Naive B cell (primary cell): ENCODE data around the gene PNLIP. TPM values are rescaled to one million over a fixed set of nuclear protein-coding genes. Genes with fewer than 3 reads are reported as not detected.
A peak's percentile ranks its signal among the peaks of the same experiment; 100 is the strongest.

ENCODE experiments used
- ATAC-seq, 2 donors: fragments of 150-1000 bp; cut with Tn5 transposase; 2 replicates each; pipeline ENCODE4 v1.10.0; 2021; ENCODE audit warnings: low read depth in 2 of 2, mild to moderate bottlenecking in 2 of 2, moderate library complexity in 2 of 2
- DNase-seq: peaks from one replicate; pipeline ENCODE4 v3.0.0; 2022
- H3K27ac Mint-ChIP-seq, 6 donors: one replicate each; pipeline ENCODE4 v1.8.0; 2020 to 2022; ENCODE audit warnings: mild to moderate bottlenecking in 6 of 6, mixed read lengths in 6 of 6, moderate library complexity in 5 of 6, inconsistent platforms in 2 of 6
- H3K27me3 Mint-ChIP-seq, 3 donors: one replicate each; pipeline ENCODE4 v1.8.0; 2021 to 2022; ENCODE audit warnings: mixed read lengths in 3 of 3, mild to moderate bottlenecking in 1 of 3
- H3K36me3 Mint-ChIP-seq, 2 donors: one replicate each; pipeline ENCODE4 v1.8.0; 2020 to 2022; ENCODE audit warnings: mixed read lengths in 2 of 2, inconsistent platforms in 1 of 2, mild to moderate bottlenecking in 1 of 2
- H3K4me1 Mint-ChIP-seq, 3 donors: one replicate each; pipeline ENCODE4 v1.8.0; 2020 to 2022; ENCODE audit warnings: mixed read lengths in 3 of 3, inconsistent platforms in 1 of 3, mild to moderate bottlenecking in 1 of 3, moderate library complexity in 1 of 3
- H3K4me3 Mint-ChIP-seq, 8 donors: one replicate each; pipeline ENCODE4 v1.8.0; 2020 to 2022; ENCODE audit warnings: mild to moderate bottlenecking in 8 of 8, mixed read lengths in 8 of 8, moderate library complexity in 8 of 8, inconsistent platforms in 2 of 8
- H3K9me3 Mint-ChIP-seq, 7 donors: one replicate each; pipeline ENCODE4 v1.8.0; 2020 to 2022; ENCODE audit warnings: mixed read lengths in 7 of 7, mild to moderate bottlenecking in 5 of 7, inconsistent platforms in 2 of 7, moderate library complexity in 1 of 7
- polyA plus RNA-seq, 6 donors: library from polyadenylated mRNA; unstranded; fragments of 300-500 nt; fragmentation: Illumina TruSeq; gene quantifications; one replicate each; pipeline ENCODE4 v1.2.3, GENCODE V29; 2021; ENCODE audit warnings: low read depth in 6 of 6

The PNLIP gene
- polyA plus RNA-seq, 6 donors from 2014 or later = not detected

DNA sequence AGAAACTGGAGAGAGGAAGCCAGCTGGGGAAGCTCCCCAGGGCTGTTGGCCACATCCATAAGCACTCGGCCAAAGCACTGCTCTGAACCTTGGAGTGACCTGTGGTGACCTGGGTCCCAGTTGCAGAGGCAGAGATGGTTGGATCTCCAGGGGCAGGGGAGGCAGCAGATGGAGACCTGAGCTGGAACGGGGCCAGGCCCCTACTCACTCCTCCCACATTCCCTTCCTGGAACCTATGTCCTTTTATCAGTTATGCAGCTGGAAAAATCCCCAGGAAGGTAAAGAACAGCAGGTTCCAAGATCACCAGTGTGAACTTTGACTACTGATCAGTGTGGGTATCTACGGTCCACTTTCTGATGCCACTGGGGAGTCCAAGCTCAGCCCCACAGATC is 65.4 kb downstream of the PNLIP start:
- DNase-seq = no peak
- no peaks in the 10 kb centered on the region for H3K36me3 Mint-ChIP-seq
- peak overlapping the region in 1 of 6 donors; percentile 24 for H3K27ac Mint-ChIP-seq
- H3K27me3 Mint-ChIP-seq = peaks cover 15 to 32% (median 28%) of the 10 kb centered on the region in 3 donors
- ATAC-seq = no peak
- H3K4me1 Mint-ChIP-seq = no peaks in the 10 kb centered on the region
- no peak overlapping the region for H3K4me3 Mint-ChIP-seq
- peaks cover 2 to 14% (median 7%) of the 10 kb centered on the region in 7 donors for H3K9me3 Mint-ChIP-seq

- no peaks in the 10 kb centered on the region for H3K36me3 Mint-ChIP-seq
- H3K27me3 Mint-ChIP-seq = peaks cover 14 to 27% (median 25%) of the 10 kb centered on the region in 3 donors
- ATAC-seq = no peak
- DNase-seq = no peak
- peaks cover 2 to 14% (median 9%) of the 10 kb centered on the region in 7 donors for H3K9me3 Mint-ChIP-seq
- no peak overlapping the region for H3K4me3 Mint-ChIP-seq
- no peak overlapping the region for H3K27ac Mint-ChIP-seq
- H3K4me1 Mint-ChIP-seq = no peaks in the 10 kb centered on the region
These were observed 66.5 kb downstream of the PNLIP start for GRCh38 chr10:116612107-116612769.

- no peak overlapping the region for H3K4me3 Mint-ChIP-seq
- ATAC-seq (no peak), DNase-seq (no peak)
- no peaks in the 10 kb centered on the region for H3K4me1 Mint-ChIP-seq
- no peak overlapping the region for H3K27ac Mint-ChIP-seq
- H3K27me3 Mint-ChIP-seq = peaks cover 10 to 21% (median 21%) of the 10 kb centered on the region in 3 donors
- H3K36me3 Mint-ChIP-seq = no peaks in the 10 kb centered on the region
- H3K9me3 Mint-ChIP-seq = peaks cover 2 to 14% (median 9%) of the 10 kb centered on the region in 7 donors
These were observed 67.7 kb downstream of the PNLIP start for GRCh38 chr10:116613471-116613870.

DNA sequence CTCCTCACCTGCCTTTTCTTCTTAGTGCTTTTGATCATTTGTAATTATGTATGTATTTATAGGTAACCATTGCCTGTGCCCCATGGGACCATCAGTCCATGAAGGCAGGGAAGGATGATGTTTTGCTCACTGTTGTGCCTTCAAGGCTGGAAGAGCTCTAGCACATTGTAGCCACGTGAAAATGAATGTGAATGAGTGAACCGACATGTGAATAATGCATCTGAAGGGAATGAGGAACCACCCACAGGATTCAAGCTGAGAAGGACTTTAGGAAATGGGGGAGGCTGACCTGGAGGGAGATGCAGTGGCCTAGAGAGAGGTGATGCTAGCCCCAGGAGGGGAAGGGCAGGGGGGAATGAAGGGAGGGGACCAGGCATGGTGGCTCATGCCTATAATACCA is 69.1 kb downstream of the PNLIP start:
- H3K4me1 Mint-ChIP-seq = no peaks in the 10 kb centered on the region
- H3K4me3 Mint-ChIP-seq = no peak overlapping the region
- H3K27me3 Mint-ChIP-seq = peaks cover 5 to 13% (median 13%) of the 10 kb centered on the region in 3 donors
- DNase-seq = no peak
- H3K9me3 Mint-ChIP-seq = peaks cover 2 to 17% (median 9%) of the 10 kb centered on the region in 7 donors
- ATAC-seq = no peak
- H3K36me3 Mint-ChIP-seq = no peaks in the 10 kb centered on the region
- no peak overlapping the region for H3K27ac Mint-ChIP-seq

GRCh38 chr10:116615199-116615776 is 69.6 kb downstream of the PNLIP start:
- H3K27ac Mint-ChIP-seq = no peak overlapping the region
- H3K4me1 Mint-ChIP-seq = no peaks in the 10 kb centered on the region
- peaks cover 2 to 17% (median 8%) of the 10 kb centered on the region in 7 donors for H3K9me3 Mint-ChIP-seq
- H3K27me3 Mint-ChIP-seq = peaks cover 5 to 8% (median 8%) of the 10 kb centered on the region in 3 donors
- H3K36me3 Mint-ChIP-seq = no peaks in the 10 kb centered on the region
- no peak overlapping the region for H3K4me3 Mint-ChIP-seq
- DNase-seq (no peak), ATAC-seq (no peak)

Other genes with a start within 250 kb of the PNLIP start
- gene CCDC172, start 221.5 kb upstream of the PNLIP start, polyA plus RNA-seq = not detected
- gene PNLIPRP3, start 118.1 kb upstream of the PNLIP start, polyA plus RNA-seq = not detected
- not detected for gene PNLIPRP1, start 45.0 kb downstream of the PNLIP start, polyA plus RNA-seq
- not detected for gene PNLIPRP2, start 75.0 kb downstream of the PNLIP start, polyA plus RNA-seq
- 1 to 10 TPM in 1 of 6 donors, under 1 TPM in 3, not detected in 2; 0.29 to 2.2 (median 0.51) TPM for gene HSPA12A, start 196.6 kb downstream of the PNLIP start, polyA plus RNA-seq